Limb (tissue), 2 donors: ENCODE data around the gene DHX36.

Source experiments
- DNase-seq, 2 donors: peaks; one replicate each; pipeline ENCODE4 v3.0.0-alpha.2; 2016; ENCODE audit errors: extremely low spot score in 2 of 2

DHX36 gene

DNA sequence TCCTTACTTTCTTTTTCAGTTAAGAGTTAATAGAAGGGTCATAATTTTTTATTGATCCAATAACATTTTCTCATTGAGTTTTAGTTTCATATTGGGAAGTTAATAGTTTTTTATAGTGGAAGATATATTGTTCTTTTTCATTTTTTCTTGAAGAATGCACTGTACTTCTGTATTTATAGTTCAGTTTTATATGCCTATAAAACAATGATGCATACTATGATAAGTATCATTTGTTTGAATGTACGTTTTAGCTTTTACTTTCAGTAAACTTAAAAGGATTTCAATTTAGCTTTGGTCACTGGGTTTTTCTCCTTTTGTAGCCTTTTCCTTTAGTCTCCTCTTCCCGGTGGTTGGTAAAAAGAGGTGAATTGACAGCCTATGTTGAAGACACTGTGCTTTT is 98.8 kb downstream of the DHX36 start:
- no peak for DNase-seq

DNA sequence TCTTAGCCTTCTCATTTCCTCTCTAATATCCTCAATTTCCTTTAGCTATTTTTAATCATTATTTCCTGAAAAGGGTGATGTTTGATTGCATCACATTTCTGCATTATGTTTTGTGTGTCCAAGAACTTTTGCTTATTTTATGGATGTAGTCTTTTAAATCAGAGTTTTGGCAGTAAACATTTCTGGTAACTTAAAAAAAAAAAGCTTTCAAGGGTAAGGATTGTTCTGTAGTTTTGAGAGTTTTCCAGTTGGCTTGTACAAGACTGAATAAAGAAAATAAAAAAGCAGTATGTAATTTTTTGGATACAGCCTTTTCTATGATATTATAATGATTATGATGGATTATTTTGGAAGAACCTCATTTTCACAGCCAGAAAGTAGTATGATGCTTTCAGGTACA is 99.4 kb downstream of the DHX36 start:
- DNase-seq, result peak in 1 of 2 donors; percentile 27

DNA sequence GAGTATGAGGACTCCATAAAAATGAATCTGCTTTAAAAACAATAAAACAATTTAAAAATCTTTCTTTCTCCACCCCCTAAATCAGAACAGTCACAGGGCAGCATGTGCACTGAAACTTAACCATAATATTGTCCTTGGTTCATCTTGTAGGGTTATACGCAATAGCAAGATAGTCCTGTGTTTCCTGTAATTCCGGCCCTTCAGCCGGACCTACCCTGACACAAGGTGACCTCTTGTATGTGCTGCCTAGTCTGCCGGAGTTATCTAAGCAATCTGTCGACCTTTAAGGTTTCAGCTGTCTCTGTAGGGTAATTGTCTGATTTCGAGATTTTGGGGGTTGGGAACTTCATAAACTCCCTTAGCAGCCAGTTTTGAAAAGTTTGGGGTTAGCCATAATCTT is 99.9 kb downstream of the DHX36 start:
- no peak for DNase-seq

DNA sequence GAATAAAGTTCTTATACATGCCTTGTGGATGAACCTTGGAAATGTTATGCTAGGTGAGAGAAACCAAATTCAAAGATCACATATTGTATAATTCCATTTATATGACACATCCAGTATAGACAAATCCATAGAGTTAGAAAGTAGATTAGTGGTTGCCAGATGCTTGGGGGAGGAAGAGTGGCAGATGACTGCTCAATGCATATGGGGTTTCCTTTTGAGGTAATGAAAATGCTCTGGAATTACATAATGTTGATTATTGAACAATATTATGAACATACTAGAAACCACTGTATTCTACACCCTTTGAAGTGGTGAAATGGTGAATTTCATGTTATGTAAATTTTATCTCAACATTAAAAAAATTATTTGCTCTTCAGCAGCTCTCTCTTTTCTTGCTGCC is 100.8 kb downstream of the DHX36 start:
- no peak for DNase-seq
